ENCODE results near the gene CCDC200. TPM values are rescaled to one million over a fixed set of nuclear protein-coding genes. Genes with fewer than 3 reads are reported as not detected.
"Not testable (repeated sequence)": the region's sequence is repeated elsewhere in the genome, so short reads cannot be mapped to it uniquely, and the experiment has no call there.

The CCDC200 gene
- polyA plus RNA-seq, 1 donor, result 47.1 TPM

- Histone ChIP-seq H3K27me3 (ENCODE audit: control insufficient read depth, insufficient read depth, low read length) (no peaks in the 10 kb centered on the region), H3K27ac (ENCODE audit: low read length) (peak overlapping the region; percentile 89), H3K36me3 (ENCODE audit: control insufficient read depth, insufficient read depth, low read length) (peaks cover 47% of the 10 kb centered on the region), H3K4me3 (ENCODE audit: low read length) (no peak overlapping the region), H3K9me3 (ENCODE audit: control insufficient read depth, low read depth, low read length) (no peaks in the 10 kb centered on the region), H3K4me1 (ENCODE audit: control insufficient read depth, insufficient read depth, low read length) (peaks cover 58% of the 10 kb centered on the region)
- no CpG with 5 or more reads among the region's 4 CpGs for WGBS (ENCODE audit: insufficient coverage, low lambda C conversion rate)
- DNase-seq, result no peak
Observed at GRCh38 chr17:43216369-43216761, 12.1 kb downstream of the CCDC200 start.

DNA sequence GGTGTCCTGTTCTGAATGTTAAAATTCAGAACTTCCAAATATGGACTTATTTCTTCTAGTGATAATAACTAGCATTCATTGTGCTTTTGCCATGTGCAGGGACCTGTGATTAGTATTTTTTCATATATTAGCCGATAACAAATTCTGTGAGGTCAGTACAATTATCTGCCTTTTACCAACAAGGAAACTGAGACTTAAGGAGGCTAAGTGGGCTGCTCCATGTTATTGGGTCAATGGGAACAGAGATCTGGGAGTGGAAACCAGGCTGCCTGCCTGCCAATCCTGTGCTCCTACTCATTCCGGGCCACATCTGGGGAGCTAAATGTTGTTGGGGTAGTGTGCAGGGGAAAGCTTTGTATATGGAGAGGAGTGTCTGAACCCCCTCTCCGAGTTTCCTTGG lies 13.1 kb downstream of the CCDC200 start:
- H3K27ac ChIP-seq (ENCODE audit: low read length), result peak overlapping the region; percentile 89
- H3K9me3 ChIP-seq (ENCODE audit: control insufficient read depth, low read depth, low read length), result no peaks in the 10 kb centered on the region
- no peak overlapping the region for H3K4me3 ChIP-seq (ENCODE audit: low read length)
- DNase-seq, result no peak
- no peaks in the 10 kb centered on the region for H3K27me3 ChIP-seq (ENCODE audit: control insufficient read depth, insufficient read depth, low read length)
- H3K4me1 ChIP-seq (ENCODE audit: control insufficient read depth, insufficient read depth, low read length), result peaks cover 66% of the 10 kb centered on the region
- H3K36me3 ChIP-seq (ENCODE audit: control insufficient read depth, insufficient read depth, low read length), result peaks cover 39% of the 10 kb centered on the region
- no CpG with 5 or more reads among the region's 3 CpGs for WGBS (ENCODE audit: insufficient coverage, low lambda C conversion rate)

DNA sequence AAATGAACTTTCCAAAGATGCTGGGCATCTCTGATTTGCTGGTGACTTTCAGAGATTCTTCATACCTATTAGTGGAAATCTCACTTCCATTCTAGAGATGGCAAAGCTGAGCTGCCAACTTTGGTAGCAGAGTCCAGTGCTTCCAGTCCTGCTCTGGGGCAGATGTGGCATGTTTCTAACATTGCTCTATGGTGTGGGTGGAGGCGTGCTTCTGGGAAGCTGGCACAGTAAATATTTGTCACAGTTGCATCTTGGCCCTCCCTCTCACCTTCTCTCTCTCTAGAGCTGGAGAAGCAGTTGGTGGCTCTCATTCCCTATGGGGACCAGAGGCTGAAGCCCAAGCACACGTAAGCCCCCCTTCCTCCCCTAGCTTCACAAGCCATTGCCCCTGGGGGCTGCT lies 14.9 kb downstream of the CCDC200 start:
- H3K27ac ChIP-seq (ENCODE audit: low read length), result peak overlapping the region; percentile 95
- peaks cover 54% of the 10 kb centered on the region for H3K4me1 ChIP-seq (ENCODE audit: control insufficient read depth, insufficient read depth, low read length)
- no peaks in the 10 kb centered on the region for H3K9me3 ChIP-seq (ENCODE audit: control insufficient read depth, low read depth, low read length)
- no CpG with 5 or more reads among the region's 2 CpGs for WGBS (ENCODE audit: insufficient coverage, low lambda C conversion rate)
- no peaks in the 10 kb centered on the region for H3K27me3 ChIP-seq (ENCODE audit: control insufficient read depth, insufficient read depth, low read length)
- peaks cover 42% of the 10 kb centered on the region for H3K36me3 ChIP-seq (ENCODE audit: control insufficient read depth, insufficient read depth, low read length)
- H3K4me3 ChIP-seq (ENCODE audit: low read length), result peak overlapping the region; percentile 78
- DNase-seq, result no peak

- no peaks in the 10 kb centered on the region for H3K27me3 ChIP-seq (ENCODE audit: control insufficient read depth, insufficient read depth, low read length)
- H3K36me3 ChIP-seq (ENCODE audit: control insufficient read depth, insufficient read depth, low read length), result peaks cover 43% of the 10 kb centered on the region
- H3K4me1 ChIP-seq (ENCODE audit: control insufficient read depth, insufficient read depth, low read length), result peaks cover 49% of the 10 kb centered on the region
- peak; percentile 52 to 77 for DNase-seq
- peak overlapping the region; percentile 78 for H3K4me3 ChIP-seq (ENCODE audit: low read length)
- H3K9me3 ChIP-seq (ENCODE audit: control insufficient read depth, low read depth, low read length), result no peaks in the 10 kb centered on the region
- H3K27ac ChIP-seq (ENCODE audit: low read length), result peak overlapping the region; percentile 95
- no CpG with 5 or more reads among the region's 7 CpGs for WGBS (ENCODE audit: insufficient coverage, low lambda C conversion rate)
Observed at GRCh38 chr17:43212641-43213490, 15.6 kb downstream of the CCDC200 start.

GRCh38 chr17:43211480-43212402 lies 16.7 kb downstream of the CCDC200 start, which contains the start of gene TMEM106A:
Gene TMEM106A (plus strand): TSS chr17:43211875. CDS start chr17:43213042, 1,167 bp downstream.
- H3K4me1 ChIP-seq (ENCODE audit: control insufficient read depth, insufficient read depth, low read length), result peaks cover 38% of the 10 kb centered on the region
- peaks cover 51% of the 10 kb centered on the region for H3K36me3 ChIP-seq (ENCODE audit: control insufficient read depth, insufficient read depth, low read length)
- peak within 1 kb of the TSS; percentile 78 for H3K4me3 ChIP-seq (ENCODE audit: low read length)
- no peaks in the 10 kb centered on the region for H3K27me3 ChIP-seq (ENCODE audit: control insufficient read depth, insufficient read depth, low read length)
- no CpG with 5 or more reads among the region's 54 CpGs for WGBS (ENCODE audit: insufficient coverage, low lambda C conversion rate)
- H3K9me3 ChIP-seq (ENCODE audit: control insufficient read depth, low read depth, low read length), result no peaks in the 10 kb centered on the region
- DNase-seq, result peak; percentile 80 to 90
- H3K27ac ChIP-seq (ENCODE audit: low read length), result peak within 1 kb of the TSS; percentile 95

DNA sequence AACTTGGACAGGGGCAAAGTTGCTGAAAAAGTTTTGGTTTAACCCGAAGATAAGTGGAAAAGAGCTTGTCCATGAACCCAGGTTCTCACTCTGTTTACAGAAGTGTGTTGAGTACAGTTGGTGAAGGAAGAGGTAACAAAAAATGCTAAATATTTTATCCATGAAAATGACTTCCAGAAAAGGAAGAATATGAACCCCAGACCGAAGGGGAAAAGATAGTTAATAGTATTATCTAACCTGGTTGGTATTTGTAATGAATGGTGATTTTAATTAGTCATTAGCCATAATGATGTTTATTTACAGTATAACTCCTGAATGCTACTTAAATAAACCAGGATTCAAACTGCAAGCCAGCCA lies 17.3 kb downstream of the CCDC200 start:
- Histone ChIP-seq H3K27ac (ENCODE audit: low read length) (peak overlapping the region; percentile 90), H3K9me3 (ENCODE audit: control insufficient read depth, low read depth, low read length) (no peaks in the 10 kb centered on the region), H3K27me3 (ENCODE audit: control insufficient read depth, insufficient read depth, low read length) (no peaks in the 10 kb centered on the region), H3K4me3 (ENCODE audit: low read length) (peak overlapping the region; percentile 78), H3K36me3 (ENCODE audit: control insufficient read depth, insufficient read depth, low read length) (peaks cover 49% of the 10 kb centered on the region), H3K4me1 (ENCODE audit: control insufficient read depth, insufficient read depth, low read length) (peaks cover 32% of the 10 kb centered on the region)
- 24% methylated on average over 2 of the region's 2 CpGs for WGBS (ENCODE audit: insufficient coverage, low lambda C conversion rate)
- peak in 1 of 2 donors; percentile 22 for DNase-seq

DNA sequence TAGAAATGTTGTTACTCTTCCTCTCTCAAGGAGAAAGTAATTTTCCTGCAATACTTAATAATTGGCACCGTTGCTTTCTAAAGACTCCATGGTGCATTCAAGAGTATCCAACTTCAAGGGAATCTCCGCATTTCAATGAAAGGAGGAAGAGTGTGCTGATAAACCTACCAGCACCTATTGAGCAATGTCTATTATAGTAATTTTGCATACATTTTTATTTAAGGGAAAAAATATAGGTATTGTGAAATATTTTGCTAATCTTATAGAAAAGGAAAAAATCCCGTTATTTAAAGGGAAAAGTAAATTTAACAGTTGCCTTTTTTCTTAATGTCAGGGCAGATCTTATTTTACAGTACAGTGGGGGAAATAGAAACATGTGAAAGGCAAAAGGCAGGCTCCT lies 17.8 kb downstream of the CCDC200 start:
- no peak for DNase-seq
- peak overlapping the region; percentile 90 for H3K27ac ChIP-seq (ENCODE audit: low read length)
- WGBS (ENCODE audit: insufficient coverage, low lambda C conversion rate), result 65% methylated on average over 2 of the region's 3 CpGs
- H3K36me3 ChIP-seq (ENCODE audit: control insufficient read depth, insufficient read depth, low read length), result peaks cover 46% of the 10 kb centered on the region
- peaks cover 27% of the 10 kb centered on the region for H3K4me1 ChIP-seq (ENCODE audit: control insufficient read depth, insufficient read depth, low read length)
- H3K27me3 ChIP-seq (ENCODE audit: control insufficient read depth, insufficient read depth, low read length), result no peaks in the 10 kb centered on the region
- H3K4me3 ChIP-seq (ENCODE audit: low read length), result no peak overlapping the region
- H3K9me3 ChIP-seq (ENCODE audit: control insufficient read depth, low read depth, low read length), result no peaks in the 10 kb centered on the region

GRCh38 chr17:43203013-43203412 lies 25.4 kb downstream of the CCDC200 start:
- H3K27me3 ChIP-seq (ENCODE audit: control insufficient read depth, insufficient read depth, low read length); H3K9me3 ChIP-seq (ENCODE audit: control insufficient read depth, low read depth, low read length); H3K4me3 ChIP-seq (ENCODE audit: low read length); H3K4me1 ChIP-seq (ENCODE audit: control insufficient read depth, insufficient read depth, low read length): not testable (repeated sequence)
- no CpG with 5 or more reads among the region's 3 CpGs for WGBS (ENCODE audit: insufficient coverage, low lambda C conversion rate)
- peak overlapping the region; percentile 65 for H3K27ac ChIP-seq (ENCODE audit: low read length)
- DNase-seq, result peak; percentile 25 to 54
- peaks cover 82% of the 10 kb centered on the region for H3K36me3 ChIP-seq (ENCODE audit: control insufficient read depth, insufficient read depth, low read length)

GRCh38 chr17:43200127-43200526 lies 28.3 kb downstream of the CCDC200 start:
- no peak overlapping the region for H3K4me3 ChIP-seq (ENCODE audit: low read length)
- no peak overlapping the region for H3K27ac ChIP-seq (ENCODE audit: low read length)
- H3K4me1 ChIP-seq (ENCODE audit: control insufficient read depth, insufficient read depth, low read length), result peaks cover 4% of the 10 kb centered on the region
- WGBS (ENCODE audit: insufficient coverage, low lambda C conversion rate), result no CpG with 5 or more reads among the region's 4 CpGs
- peaks cover 82% of the 10 kb centered on the region for H3K36me3 ChIP-seq (ENCODE audit: control insufficient read depth, insufficient read depth, low read length)
- DNase-seq, result no peak
- H3K27me3 ChIP-seq (ENCODE audit: control insufficient read depth, insufficient read depth, low read length), result no peaks in the 10 kb centered on the region
- H3K9me3 ChIP-seq (ENCODE audit: control insufficient read depth, low read depth, low read length), result no peaks in the 10 kb centered on the region

GRCh38 chr17:43199633-43200032 lies 28.8 kb downstream of the CCDC200 start:
- Histone ChIP-seq H3K27me3 (ENCODE audit: control insufficient read depth, insufficient read depth, low read length) (no peaks in the 10 kb centered on the region), H3K9me3 (ENCODE audit: control insufficient read depth, low read depth, low read length) (no peaks in the 10 kb centered on the region), H3K4me3 (ENCODE audit: low read length) (no peak overlapping the region), H3K4me1 (ENCODE audit: control insufficient read depth, insufficient read depth, low read length) (peaks cover 4% of the 10 kb centered on the region), H3K27ac (ENCODE audit: low read length) (no peak overlapping the region), H3K36me3 (ENCODE audit: control insufficient read depth, insufficient read depth, low read length) (peaks cover 83% of the 10 kb centered on the region)
- WGBS (ENCODE audit: insufficient coverage, low lambda C conversion rate), result no CpG with 5 or more reads among the region's 2 CpGs
- no peak for DNase-seq
